GM12892 (cell line): ENCODE results near the gene PLCH1.
A peak's percentile ranks its signal among the peaks of the same experiment; 100 is the strongest.

Experiments
- DNase-seq: peaks from one replicate; pipeline ENCODE4 v3.0.0; 2011; ENCODE audit not compliant: insufficient read length
- FAIRE-seq: peaks from 2 replicates; lab custom pipeline; 2011; peaks lifted over from hg19 to GRCh38; lab: Jason Lieb, UNC
- POLR2A ChIP-seq: IDR thresholded peaks from 2 replicates; pipeline ENCODE4 v1.6.1; 2011; ENCODE audit warnings: low read depth, low read length, control low read depth
- POLR2AphosphoS5 ChIP-seq: IDR thresholded peaks from 2 replicates; pipeline ENCODE4 v1.6.1; 2011; ENCODE audit warnings: low read depth, low read length, control low read depth
- TAF1 ChIP-seq: IDR thresholded peaks from 2 replicates; pipeline ENCODE4 v1.6.1; 2011; ENCODE audit warnings: low read depth, mild to moderate bottlenecking, control low read depth, low read length, borderline replicate concordance

The PLCH1 gene

GRCh38 chr3:155763870-155764463, 19.1 kb upstream of the PLCH1 start:
- no peak for DNase-seq
- no peak for FAIRE-seq
- TF ChIP-seq POLR2AphosphoS5: no peak
- TF ChIP-seq TAF1: no peak
- TF ChIP-seq POLR2A: no peak

DNA sequence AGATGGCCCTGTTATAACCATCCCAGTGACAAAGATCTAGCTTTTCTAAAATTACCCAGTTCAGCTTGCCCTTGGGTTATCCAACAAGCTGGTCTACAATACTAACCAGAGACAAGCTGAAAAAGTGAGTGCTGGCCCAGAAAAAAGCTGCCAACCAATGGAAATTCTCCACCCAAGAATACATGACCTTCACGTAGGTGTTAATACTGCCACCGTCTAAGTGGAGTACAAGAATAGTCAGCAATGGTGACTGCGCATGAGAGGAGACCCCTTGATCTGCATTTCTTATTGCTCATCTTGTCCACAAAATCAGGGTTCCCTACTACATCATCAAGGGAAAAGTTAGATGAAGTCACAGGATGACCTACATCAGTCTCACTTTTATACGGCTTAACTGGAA, 15.8 kb upstream of the PLCH1 start:
- DNase-seq (no peak), FAIRE-seq (no peak)
- TF ChIP-seq POLR2A (no peak), TAF1 (no peak), POLR2AphosphoS5 (no peak)

- TF ChIP-seq POLR2AphosphoS5 (no peak), TAF1 (no peak), POLR2A (no peak)
- DNase-seq (no peak), FAIRE-seq (no peak)
Observed at GRCh38 chr3:155757577-155757976, 12.7 kb upstream of the PLCH1 start.

DNA sequence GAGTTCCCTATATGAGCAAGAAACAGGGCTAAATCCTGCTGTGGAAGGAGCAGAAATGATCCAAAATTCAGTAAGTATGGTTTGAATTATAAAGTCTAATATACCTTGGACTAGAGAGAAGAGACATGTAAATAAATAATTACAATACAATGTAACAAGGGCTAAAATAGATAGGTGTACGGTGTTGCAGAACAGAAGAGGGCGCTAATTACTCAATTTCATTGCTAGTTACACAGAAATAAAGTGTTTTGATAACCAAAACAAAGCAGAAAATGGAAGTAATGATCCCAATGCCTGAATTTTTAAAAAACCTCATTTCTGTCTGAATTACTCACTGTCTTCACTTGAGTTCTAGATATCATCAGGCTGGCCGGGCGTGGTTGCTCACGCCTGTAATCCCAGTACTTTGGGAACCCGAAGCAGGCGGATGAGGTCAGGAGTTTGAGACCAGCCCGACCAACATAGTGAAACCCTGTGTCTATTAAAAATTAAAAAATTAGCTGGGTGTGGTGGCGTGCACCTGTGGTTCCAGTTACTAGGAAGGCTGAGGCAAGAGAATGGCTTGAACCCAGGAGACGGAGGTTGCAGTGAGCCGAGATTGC, 8.3 kb upstream of the PLCH1 start:
- DNase-seq (no peak), FAIRE-seq (no peak)
- TF ChIP-seq POLR2AphosphoS5 (no peak), TAF1 (no peak)

DNA sequence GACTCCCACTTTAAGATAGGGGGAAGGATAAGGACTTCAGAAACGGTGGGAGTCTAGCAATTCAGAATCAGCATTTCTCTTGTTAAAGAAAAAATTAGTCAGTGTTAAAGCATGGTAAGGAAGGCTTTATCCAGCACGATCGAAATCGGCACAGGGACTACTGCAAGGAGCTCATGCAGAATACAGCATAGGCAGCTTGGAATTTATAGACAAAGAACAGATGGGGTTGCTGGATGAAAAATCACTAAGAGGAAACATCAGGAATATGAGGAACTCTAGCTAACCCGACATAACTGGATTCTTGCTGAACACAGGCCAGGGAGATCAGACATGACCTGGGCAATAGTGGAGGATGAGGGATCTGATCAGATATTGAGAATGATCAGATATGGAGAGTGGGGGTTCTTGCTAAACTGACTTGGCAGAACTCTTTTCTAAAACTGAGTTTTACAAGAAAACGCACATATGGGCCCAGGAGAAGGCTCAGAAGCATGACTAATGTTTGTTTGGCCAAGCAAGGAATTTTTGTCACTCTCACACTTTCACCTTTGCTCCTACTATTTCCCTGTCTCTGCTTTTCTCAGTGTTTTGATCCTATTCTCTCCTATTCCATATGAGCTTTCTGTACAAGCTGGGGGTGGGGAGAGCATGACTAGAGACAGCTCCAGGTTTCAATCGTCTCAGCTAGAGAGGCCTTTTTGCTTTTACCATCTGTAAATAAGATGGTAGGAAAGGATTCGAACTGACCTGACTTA, 3.9 kb upstream of the PLCH1 start:
- DNase-seq (no peak), FAIRE-seq (no peak)
- TF ChIP-seq POLR2AphosphoS5 (no peak), TAF1 (no peak), POLR2A (no peak)

GRCh38 chr3:155747946-155748290, 3.0 kb upstream of the PLCH1 start:
- TF ChIP-seq TAF1: no peak
- TF ChIP-seq POLR2AphosphoS5: no peak
- TF ChIP-seq POLR2A: no peak
- no peak for FAIRE-seq
- no peak for DNase-seq

GRCh38 chr3:155747286-155747945, 2.5 kb upstream of the PLCH1 start:
- FAIRE-seq (no peak), DNase-seq (no peak)
- TF ChIP-seq TAF1: no peak
- no peak for TF ChIP-seq POLR2AphosphoS5
- no peak for TF ChIP-seq POLR2A

DNA sequence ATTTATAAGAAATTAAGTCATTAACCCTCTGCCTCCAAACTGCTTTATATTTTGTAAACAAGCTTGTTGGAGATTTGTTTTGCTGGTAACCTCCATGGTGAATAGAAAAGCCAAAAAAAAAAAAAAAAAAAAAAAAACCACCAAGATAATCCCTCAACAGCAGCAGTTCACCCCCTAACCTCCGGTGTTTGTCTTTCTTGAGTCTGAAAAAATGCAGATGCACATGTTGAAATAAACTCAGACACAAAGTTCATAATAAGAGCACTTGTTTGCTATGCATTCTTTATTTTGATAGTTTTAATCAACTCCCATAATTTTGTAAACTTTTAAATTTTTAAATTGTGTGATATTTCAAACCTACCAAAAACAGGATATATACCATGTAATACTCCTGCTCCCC, 1.8 kb upstream of the PLCH1 start:
- no peak for FAIRE-seq
- TF ChIP-seq TAF1: no peak
- TF ChIP-seq POLR2A: no peak
- TF ChIP-seq POLR2AphosphoS5: no peak
- DNase-seq: no peak

- DNase-seq (no peak), FAIRE-seq (no peak)
- TF ChIP-seq POLR2AphosphoS5: no peak
- no peak for TF ChIP-seq POLR2A
- no peak for TF ChIP-seq TAF1
Observed at GRCh38 chr3:155745795-155746550, 1.1 kb upstream of the PLCH1 start.

DNA sequence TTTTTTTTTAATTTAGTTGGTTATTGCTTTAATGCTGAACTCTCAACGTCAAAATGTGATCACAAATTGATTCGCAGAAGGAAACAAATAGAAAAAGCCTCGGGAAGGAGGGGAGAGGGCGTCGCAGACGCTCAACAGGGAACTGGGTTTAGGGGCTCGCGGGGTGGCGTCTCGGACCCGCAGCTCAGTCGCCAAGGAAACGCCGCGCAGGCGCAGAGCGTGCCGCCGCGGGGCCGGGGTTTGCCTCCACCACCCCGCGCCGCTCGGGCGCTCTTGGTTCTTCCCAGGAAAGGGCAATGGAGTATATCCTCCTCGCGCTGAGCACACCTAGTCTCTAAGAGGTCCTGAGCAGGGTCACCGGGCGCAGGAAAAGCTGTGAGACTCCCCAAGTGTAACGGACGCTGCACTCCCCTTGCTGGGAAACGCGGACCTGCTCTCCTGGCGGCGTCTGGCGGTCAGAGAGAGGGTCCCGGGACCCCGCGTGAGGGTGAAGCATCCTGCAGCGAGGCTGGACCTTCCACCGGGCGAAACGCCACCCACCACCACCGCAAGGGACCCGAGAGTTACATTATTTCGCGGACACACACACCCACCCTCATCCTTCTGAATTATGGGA, 753 bp downstream of the PLCH1 start:
- DNase-seq: peak; percentile 44
- no peak for FAIRE-seq
- TF ChIP-seq TAF1 (no peak), POLR2A (no peak), POLR2AphosphoS5 (no peak)

DNA sequence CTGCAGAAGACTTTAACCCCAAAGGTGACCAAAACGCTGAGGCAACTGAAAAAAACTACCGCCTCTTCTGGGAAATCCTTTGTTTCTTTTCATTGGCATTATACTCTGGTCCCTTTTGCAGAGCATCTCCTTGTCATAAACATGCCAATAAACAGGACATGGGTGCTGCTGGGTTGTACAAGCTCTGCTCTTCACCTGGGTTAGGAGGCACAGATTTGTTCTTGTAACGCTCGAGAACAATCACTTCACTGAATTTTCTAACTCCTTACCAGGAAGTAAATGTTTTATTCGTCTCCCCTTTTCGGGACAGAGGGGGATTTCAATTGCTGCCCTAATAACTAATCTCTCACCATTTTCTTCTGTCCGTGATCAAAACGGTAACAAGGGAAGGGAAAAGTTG, 1.3 kb downstream of the PLCH1 start:
- no peak for DNase-seq
- no peak for FAIRE-seq
- TF ChIP-seq POLR2A: no peak
- no peak for TF ChIP-seq TAF1
- no peak for TF ChIP-seq POLR2AphosphoS5
